NCI-H146 (cell line): ENCODE data around the gene APCDD1L.

ENCODE experiments used
- DNase-seq: peaks from one replicate; lab custom pipeline; 2025; lab: John Stamatoyannopoulos, UW

Gene APCDD1L

DNA sequence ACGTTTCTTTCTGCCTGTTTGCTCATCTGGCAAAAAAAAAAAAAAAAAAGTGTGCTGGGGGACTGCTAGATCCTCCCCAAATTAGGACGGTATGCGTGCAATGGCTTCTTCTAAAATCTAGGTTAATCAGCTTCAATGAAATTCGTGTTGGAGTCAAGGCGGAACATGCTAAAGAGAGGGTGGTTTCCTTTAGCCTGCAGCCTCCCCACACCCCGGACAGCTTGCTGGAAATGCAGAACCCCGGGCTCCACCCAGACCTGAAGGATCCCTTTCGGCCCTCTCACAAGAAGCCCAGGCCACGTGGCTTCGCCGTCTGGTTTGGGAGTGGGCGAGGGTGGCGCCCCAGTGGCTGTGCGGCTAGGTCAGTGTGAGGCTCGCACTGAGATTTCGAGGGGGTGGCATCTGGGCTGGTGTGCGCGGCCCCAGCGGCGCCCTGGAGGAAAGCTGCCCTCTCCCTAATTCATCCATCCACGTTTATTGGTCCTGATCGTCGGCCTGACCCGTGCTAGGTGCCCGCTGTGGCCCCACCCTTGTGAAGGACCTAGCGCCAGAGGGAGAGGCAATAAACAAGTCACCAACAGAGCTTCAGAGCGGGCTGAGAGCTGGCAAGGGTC, 49.0 kb downstream of the APCDD1L start:
- no peak for DNase-seq

DNA sequence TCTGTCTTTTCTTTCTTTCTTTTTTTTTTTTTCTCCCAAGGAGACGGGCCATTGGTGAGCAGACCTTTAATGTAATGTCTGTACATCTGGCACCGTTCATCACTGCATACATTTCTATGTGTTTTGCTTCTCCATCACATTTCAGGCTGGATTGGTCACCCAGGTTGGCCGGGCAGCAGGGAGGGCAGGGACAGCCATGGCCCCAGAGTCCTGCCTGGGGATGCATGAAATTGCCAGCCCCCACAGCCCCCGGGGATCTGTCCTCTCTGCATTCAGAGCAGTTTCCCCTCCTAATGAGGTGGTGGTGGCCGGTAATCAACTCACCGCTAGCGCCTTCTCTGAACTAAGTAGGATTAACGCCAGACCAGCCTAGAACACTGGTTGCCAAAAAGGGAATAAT, 50.4 kb downstream of the APCDD1L start:
- DNase-seq: no peak

GRCh38 chr20:58463256-58463655, 51.9 kb downstream of the APCDD1L start:
- no peak for DNase-seq

GRCh38 chr20:58461899-58462298, 53.3 kb downstream of the APCDD1L start:
- no peak for DNase-seq

- DNase-seq: no peak
Measured at GRCh38 chr20:58461104-58461503, 54.1 kb downstream of the APCDD1L start.

- DNase-seq: no peak
Measured at GRCh38 chr20:58459058-58459750, 56.0 kb downstream of the APCDD1L start.

DNA sequence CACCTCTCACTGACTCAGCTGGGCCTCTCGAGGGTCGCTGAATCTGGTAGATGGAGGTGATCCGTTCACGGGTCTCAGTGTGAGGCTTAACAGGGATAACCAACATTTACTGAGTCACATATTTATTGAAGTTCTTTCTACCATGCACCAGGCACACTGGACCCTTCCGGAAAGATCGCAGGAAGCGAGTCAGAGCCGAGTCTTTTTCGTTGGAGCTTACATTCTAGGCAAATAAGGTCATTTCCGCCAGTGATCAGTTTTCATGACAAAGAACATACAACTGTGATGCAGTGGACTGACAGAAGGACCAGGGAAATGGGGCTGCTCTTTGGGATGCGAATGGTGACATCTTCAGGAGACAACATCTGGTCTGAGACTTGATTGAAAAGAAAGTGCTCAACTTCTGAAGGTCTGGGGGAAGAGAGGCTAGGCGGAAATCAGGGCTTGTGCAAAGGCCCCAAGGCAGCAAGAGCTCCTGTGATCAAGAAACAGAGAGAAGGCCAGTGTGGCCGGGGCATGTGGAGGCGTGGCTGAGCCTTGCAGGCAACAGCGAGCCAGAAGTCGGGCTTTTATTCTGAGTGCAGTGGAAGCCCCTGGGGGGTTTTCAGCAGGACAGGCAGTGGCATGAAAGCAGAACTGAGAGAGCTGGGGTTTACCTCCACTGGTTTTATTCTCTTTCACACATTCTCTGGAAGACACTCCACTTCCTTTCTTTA, 56.7 kb downstream of the APCDD1L start:
- DNase-seq: no peak

GRCh38 chr20:58457083-58457695, 58.0 kb downstream of the APCDD1L start:
- no peak for DNase-seq

DNA sequence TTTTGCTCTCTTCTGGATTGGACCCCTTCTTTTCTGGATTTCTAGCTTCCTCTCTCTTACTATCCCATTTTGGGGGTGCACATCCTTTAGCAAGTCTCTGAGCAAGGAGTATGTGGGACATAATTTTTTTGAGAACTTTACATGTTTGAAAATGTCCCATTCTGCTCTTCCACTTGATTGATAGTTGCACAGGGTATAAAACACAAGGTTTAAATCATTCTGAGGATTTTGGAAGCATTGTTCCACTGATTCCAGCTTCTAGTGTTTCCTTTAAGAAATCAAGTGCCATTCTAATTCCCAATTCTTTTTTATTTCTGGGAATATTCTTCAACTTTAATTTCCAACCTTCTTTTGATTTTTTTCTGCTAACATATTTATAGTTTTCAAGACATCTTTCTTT, 60.7 kb downstream of the APCDD1L start:
- no peak for DNase-seq

- DNase-seq: no peak
Measured at GRCh38 chr20:58453391-58453790, 61.8 kb downstream of the APCDD1L start.

GRCh38 chr20:58452667-58453255, 62.4 kb downstream of the APCDD1L start:
- no peak for DNase-seq

- DNase-seq: no peak
Measured at GRCh38 chr20:58450254-58450653, 64.9 kb downstream of the APCDD1L start.

DNA sequence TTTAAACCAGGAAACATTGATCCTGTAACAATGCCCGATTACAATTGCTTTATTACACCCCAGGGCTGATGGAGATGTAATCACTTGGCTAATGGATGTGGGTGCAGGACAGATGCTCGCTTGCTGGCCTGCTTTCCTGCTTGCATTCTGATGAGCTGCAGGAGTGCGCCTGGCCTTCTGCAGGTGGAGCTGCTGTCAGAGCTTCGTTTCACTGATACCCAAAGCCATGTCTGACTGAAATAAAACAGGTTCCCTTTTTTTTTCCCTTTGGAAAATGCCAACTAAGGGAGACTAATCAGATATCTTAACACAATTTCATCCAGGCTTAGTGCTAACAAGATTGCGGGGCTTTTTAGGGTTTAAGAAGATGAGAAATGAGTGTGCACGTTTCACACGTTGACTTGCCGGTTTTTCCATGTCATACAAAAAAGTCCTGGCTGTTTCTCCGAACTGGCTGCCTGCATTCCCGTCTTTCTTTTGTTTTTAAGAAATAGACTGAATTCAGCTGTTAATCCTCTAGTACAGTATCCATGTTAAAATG, 65.4 kb downstream of the APCDD1L start:
- DNase-seq: peak; percentile 45

DNA sequence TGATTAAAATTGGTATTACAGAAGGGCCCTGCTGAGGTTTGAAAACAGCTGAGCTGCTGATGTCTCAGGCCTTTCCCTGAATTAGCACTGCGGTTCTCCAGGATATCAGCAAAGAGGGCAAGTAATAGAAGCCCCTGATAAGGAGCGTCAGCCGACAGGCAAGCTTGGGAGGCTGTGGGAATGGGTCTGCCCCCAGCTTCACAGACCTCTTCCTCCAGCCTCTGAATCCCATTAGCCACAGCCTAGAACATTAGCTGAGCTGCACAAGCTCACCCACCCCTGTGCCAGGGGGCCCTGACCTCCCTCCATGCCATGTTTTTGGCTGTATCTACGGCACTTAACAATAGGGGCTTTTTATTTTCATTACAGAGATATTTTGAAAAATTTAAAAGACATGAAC, 66.2 kb downstream of the APCDD1L start:
- no peak for DNase-seq

DNA sequence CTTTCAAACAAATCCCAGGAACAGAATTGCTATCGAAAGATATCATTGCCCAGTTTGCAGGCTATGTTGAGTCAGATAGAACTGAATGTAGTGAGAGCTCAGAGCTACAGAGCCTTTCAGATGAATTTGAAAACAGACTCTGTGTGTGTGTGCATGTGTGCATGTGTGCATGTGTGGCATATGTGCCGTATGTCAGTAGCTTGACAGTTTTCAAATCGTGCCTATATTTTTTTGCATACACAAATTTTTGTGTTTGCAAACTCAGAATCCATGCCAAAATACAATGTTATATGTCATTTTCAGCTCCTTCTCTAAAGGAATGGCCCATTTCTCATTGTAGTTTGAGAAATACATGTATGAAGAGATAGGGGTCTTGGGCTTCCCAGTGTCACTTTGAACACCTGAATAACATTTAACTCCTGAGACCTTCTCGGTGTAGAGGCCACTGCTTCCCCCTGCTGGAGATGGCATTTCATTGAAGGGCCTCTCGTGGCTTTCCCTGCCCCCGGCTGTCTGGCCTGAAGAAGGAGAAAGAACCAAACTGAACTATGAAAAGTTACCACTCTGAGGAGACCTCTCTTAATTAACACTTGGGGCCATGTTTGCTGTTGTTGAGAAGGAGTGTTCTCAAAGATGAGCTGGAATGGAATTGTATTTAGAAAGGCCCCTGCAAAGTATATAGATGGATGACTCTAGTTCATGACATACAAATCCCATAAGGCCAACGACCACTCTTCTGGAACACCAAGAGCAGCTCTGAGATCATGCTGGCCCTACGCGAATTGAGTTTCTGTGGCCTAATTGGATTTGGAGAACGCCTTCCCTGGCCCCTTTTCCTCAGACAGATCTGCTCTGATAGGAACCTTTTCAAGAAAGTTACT, 67.4 kb downstream of the APCDD1L start:
- peak; percentile 37 for DNase-seq

DNA sequence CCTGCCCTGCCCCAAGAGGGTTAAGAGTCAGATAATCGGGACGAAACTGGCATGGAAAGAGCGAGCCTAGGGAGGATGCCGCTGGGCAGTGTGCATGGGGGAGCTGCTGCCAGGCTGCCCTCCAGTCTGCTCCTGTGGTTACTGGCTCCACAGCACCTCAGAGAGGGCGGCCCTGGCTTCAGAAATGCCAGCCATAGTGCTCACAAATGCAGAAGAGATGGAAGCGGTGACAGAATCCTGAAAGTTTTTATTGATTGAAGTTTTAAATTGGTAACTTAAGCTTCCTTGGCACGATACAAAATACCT, 68.3 kb downstream of the APCDD1L start:
- DNase-seq: no peak

- DNase-seq: no peak
Measured at GRCh38 chr20:58446264-58446959, 68.8 kb downstream of the APCDD1L start.

DNA sequence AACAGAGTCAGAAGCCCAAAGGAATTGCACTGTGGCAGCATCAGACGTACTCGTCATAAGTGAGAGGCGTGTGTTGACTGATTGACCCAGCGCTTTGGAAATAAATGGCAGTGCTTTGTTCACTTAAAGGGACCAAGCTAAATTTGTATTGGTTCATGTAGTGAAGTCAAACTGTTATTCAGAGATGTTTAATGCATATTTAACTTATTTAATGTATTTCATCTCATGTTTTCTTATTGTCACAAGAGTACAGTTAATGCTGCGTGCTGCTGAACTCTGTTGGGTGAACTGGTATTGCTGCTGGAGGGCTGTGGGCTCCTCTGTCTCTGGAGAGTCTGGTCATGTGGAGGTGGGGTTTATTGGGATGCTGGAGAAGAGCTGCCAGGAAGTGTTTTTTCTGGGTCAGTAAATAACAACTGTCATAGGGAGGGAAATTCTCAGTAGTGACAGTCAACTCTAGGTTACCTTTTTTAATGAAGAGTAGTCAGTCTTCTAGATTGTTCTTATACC, 70.4 kb downstream of the APCDD1L start:
- no peak for DNase-seq

DNA sequence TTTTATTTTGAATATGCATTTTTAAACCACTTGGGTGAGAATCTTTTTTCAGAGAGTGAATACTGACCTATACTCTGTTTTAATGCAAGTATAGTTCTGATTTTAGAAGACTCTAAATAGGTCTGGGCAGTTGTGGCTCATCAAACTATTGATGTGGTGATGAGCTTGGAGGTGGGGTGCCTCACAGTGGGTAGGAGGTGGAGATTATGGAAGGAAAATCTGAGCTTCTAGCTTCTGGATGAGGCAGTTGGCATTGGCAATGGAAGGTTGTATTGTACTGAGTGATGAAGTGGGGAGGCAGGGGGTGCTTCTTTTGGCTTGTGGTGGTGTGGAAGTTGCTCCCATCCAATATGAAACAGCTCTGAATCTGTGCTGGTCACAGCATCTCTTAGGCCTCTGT, 73.5 kb downstream of the APCDD1L start:
- DNase-seq: no peak

- DNase-seq: no peak
Measured at GRCh38 chr20:58440021-58440767, 75.0 kb downstream of the APCDD1L start.
